HG02798 (cell line): Measurements from ENCODE around the gene YKT6.

Experiments used
- ATAC-seq: cut with Tn5 transposase; IDR thresholded peaks from one replicate; pipeline ENCODE4 v1.9.1; 2021; ENCODE audit warnings: mild to moderate bottlenecking; ENCODE audit not compliant: unreplicated experiment, poor library complexity

Gene YKT6

DNA sequence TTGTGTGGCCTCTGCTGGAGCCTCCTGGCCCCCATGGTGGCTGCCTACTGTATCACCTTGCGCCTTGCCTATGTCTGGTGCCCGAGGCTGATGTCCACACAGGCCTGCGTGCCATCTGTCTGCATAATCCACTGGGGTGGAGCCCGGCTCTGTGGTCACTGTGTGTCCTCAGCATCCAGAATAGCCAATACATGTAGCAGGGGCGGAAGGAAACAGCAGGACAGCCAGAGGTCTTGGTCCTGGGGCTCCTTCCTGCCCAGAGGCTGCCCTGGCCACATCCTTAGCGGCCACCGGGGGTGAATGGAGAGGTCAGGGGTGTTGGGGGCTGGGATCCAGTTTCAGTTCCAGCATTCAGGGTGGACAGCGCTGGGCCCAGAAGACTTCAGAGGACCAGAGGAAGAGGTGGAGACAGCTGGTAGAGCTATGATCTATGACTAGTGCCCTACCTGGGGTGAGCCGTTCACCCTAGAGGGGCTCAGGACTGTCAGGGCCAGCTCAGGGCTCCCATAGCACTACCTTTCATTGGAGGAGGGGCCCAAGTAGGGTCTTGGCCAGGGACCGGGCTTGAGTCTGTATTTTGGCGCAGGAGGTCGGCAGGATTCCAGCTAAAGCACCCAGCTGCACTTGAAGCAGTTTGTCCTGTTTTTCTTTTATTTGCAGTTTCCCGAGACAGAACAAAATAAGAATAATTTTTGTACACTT, 15.9 kb downstream of the YKT6 start:
- no peak for ATAC-seq

DNA sequence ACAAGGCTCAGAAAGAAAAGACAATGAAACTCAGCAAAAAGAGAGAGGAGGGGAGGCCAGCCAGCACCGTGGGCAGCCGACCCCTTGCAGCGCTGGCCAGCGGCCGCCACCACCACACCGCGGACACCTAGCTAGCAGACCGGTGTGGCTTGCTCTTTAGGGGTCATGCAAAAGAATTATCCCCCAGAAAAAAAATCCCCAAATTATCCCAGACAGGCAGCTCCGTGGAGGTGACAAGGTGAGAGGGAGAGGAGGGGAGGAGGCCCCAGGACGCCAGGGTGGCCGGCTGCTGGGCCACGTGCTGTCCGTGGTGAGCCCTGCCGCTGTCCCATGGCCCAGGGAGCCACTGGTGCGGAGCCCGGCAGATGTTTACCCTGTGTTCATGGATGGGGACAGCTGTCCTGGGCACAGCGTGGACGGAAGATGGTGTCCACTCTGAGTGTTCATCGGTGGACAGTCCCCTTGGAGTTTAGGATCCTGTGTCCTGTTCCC, 16.5 kb downstream of the YKT6 start:
- no peak for ATAC-seq

DNA sequence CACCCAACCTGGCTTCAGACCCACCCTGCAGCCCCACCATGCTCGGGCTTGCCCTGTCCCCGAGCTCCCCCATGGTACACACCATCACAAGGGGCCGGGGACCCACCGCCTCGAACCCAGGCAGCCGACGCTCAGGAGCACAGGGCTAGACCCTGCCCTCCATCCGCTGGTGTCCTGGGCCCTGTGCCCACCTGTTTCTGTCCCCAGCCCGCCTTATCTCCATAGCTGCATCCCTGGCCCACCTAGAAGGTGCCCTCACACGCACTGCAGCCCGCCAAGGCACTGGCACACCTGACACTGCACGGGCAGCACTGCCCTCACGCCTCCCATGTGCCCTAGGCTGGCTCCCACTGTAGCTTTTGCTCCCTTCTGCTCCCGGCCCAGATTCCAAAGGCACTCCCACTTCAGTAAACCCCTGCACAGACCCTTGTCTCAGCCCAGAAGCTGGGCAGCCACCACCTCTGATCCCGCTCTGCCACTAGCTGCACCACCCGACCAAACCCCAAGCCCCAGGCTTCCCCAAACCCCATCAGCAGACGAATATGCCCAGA, 17.1 kb downstream of the YKT6 start:
- ATAC-seq, result no peak

DNA sequence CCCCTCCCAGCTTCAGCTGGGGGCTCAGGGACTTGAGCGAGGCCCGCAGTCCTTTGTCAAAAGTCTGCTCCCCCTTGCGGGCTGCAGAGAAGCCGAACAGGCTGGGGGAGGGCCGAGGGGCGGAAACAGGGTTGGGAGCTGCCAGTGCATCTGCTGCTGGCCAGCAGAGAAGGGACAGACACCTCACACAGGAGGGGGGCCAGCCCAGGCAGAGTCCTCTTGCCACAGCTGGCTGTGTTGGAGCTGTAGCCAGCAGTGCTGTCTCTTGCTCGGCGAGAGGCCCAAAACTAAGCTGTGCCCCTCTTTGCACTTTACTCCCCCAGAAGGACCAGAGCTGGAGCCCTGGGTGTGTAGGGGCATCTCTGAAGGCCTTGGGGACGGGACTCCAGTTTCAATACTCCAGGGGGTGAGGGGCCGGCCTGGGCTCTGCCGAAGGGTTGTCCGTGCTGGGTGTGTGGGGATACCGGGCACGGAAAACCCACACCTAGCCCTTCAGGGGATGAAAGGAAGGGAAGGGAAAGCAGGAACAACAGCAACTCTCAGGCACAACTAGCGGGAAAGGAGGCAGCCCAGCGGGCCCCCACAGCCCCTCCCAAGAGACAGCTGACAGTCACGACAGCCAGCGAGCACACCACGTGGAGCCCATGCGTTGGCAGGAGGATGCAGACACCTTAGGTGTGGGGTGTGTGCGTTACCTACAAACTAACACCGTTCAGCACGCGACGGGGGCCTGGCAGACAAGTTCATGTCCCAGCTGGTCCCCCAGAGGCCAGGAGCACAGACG, 17.8 kb downstream of the YKT6 start:
- no peak for ATAC-seq

DNA sequence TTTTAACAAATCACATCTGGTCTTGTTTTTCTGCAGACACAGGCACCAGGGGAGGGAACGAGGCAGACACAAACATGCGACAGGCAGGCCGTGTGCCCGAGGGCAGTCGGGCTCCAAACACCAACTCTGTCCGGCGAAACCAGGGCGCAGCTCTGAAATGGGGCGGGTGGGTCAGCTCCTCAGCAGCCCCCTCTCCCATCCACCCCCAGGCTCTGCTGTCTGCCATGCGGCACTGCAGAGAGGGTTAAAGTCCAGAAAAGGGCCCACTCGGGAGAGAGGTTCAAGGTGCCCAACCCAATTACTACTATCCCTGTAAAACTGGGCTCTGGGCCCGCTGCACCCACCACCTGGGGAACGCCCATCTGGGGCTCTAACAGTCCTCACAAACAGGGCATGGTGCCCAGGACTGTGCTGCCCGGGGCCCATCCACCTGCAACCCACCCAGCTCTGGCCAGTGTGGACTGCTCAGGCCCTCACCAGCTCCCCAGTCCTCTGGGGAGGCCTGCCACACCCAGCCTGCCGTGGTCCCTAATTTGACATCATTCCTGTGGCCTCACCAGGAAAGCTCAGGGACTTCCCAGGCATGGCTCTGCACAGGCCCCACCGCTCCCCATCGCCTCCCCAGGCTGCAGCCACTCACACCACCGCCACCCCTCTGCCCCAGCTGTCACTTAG, 18.7 kb downstream of the YKT6 start:
- no peak for ATAC-seq

DNA sequence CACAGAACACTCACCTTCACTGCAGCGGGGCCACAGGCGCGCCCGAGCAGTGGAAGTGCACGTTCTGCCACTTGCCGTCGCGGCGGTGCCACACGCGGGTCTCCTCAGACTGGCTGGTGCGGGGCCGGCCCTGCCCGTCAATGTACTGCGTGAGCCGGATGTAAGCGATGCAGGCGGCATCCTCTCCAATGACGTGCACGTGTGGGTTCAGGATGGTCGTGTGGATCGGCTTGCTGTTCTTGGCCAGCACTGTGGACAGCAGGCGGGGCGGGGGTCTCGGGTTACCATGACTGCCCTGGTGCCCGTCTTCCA, 19.2 kb downstream of the YKT6 start:
- ATAC-seq, result no peak

DNA sequence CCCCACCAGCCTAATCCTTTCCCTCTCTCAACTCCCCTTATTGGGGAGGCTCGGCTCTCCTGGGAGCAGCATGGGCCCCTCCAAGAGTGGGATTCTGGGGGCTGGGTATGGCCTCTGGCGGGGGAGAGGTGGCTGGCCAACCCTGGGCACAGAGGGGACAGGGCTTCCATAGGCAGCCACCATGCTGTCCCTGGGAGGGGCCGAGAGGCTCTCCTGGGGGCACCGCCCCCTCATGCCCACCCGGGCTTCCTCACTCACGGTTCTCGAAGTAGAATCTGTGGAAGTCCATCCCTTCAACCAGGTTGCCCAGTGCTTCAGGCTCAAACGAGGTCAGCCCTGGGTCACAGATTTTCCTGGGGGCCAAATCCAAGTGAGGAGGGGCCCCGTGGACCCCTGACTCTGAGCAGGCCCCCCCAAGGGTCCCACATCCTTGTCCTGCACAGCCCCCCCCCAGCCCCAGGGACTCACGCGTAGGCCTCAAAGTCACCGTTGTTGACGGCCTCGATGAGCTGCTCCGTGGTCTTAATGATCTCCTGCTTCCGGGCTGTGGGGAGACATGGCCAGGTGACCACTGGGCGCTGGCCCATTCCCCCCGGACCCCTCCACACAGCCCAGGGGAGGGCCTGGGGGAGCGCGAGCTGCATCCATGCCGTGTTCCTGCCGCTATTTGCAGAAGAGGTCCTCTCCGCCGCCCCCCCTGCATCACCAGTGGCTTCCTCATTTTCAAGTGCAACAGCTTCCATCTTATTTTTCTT, 19.8 kb downstream of the YKT6 start:
- no peak for ATAC-seq

DNA sequence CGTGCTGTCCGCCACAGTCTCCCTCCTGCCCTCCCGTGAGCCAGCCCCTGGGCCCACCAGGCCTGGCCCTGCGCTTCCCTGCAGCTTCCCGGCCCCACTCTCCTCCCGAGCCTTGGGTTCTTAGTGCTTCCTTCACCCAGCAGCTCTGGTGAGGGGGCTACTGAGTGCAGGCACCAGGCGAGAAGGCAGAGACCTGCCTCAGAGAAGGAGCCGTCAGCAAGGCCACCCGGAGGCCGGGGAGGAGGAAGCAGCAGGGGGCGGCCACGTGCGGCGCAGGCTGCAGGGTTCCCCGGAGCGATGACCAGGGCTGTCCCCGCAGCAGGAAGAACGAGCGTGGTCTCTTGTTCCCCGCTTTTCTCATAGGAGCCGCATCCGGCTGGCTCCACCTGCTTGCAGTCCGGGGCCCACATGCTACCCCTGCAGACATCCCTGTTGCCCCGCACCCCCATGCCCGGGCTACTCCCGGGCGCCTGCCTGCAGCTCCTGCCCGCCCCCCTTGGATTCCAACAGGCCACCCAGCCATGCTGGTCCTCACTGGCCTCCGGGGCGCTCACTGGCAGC, 20.5 kb downstream of the YKT6 start:
- ATAC-seq, result no peak

DNA sequence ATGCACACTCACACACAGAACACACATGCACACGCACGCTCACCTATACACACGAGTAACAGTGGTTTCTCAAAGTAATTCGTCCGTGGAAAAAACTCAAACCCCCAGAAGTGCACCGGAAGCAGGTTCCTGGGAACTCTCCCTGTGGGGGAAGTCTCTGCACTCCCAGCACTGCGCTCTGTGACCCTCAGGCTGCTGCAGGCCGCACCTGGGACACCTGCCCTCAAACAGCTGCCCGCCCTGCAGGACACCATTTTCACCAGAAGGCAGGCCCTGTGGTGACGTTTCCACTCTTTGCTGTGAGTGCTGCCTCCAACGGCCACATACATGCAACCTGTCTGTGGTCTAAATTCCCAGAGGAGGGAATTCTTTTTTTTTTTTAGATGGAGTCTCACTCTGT, 21.3 kb downstream of the YKT6 start:
- no peak for ATAC-seq

DNA sequence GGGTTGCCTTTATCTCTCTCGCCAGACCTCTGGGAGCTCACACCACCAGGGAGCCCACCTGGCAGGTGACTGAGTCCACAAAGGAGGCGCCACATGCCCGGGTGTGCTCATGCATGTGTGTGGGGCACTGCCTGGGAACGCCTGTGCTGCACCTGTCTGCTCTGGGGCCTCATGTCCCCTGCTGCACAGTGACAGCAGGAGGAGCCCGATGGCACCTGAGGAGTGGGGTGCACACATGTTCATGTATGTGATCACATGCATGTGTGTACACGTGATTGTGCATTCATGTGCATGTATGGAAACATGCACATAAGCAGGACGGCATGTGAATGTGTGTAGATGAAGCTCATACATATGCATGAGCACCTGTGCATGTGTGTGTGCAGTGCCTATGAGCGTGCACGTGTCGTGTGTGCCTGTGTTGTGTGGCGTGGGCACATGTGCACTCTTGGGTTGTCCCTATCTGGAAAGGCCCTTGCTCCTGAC, 22.0 kb downstream of the YKT6 start:
- no peak for ATAC-seq

DNA sequence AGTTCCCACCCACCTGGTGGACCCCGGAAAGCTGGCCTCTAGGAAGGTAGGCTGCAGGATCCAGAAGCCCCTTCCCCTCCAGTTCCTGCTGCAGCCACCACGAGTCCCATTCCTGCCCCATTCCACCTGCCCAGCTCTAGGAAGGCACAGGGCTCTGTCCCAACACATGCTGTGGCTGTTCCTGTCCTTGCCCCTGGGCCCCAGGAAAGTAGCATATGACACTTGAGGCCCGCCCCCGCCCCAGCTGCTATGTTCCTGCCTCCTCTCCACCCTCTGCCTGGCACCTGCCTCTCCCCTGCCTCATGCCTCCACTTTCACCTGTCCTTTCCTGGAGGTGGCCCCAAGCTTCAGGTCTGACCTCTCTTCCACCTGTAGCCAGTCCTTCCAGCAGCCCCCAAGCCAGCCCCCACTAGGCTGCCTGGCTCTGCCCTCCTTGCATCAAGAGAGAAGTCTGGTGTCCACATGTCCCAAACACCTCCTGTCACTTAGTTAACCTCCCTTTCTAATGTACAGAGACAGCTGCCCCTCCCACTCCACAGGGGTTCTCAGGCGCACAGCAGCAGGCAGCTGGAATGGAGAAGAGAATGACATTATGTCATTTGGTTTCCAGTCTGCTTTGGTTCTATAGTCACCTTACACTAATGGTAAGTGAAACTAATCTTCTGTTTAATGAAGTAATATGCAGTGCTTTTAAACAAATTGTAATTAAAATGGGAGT, 22.7 kb downstream of the YKT6 start:
- ATAC-seq, result no peak

DNA sequence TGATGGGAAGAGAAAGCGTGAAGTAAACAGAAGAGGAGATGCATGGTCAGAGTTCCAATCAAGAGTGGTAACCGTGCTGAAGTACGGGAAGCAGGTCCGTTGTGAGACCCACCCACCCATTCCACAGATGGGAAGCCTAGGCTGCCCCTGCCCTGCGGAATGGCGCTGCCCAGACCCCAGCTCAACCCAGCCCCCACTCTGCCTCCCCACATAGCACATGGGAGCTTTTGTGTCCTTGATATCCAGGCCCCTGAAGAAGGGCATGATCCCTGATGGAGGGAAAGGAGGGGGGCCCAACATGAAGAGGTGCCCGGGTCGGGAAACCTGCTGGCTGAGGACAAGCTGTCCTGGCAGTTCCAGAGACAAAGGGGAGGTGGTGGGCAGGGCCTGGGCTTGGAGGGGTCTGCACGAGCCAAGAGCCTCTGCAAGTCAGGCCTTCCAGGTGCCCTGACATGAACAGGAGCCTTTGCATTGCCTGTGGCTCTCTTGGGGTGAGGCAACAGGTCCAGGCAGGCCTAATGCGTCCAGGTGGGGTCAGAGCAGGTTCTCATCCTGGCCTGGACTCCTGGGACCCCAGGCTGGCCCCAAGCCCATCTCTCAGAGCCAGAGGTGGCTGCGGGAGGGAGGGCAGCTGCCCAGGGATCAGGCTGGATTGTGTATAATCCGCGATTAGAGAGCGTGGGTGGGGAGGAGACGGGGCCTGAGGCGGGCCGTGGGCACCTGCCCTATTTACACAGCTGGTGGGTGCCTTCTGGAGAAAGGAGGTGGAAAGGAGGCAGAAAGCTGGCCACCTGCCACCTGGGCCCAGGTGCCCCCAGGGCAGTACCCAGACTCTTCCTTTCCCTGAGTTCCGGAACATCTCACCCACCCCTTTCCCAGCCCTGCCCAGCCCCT, 23.5 kb downstream of the YKT6 start:
- no peak for ATAC-seq

DNA sequence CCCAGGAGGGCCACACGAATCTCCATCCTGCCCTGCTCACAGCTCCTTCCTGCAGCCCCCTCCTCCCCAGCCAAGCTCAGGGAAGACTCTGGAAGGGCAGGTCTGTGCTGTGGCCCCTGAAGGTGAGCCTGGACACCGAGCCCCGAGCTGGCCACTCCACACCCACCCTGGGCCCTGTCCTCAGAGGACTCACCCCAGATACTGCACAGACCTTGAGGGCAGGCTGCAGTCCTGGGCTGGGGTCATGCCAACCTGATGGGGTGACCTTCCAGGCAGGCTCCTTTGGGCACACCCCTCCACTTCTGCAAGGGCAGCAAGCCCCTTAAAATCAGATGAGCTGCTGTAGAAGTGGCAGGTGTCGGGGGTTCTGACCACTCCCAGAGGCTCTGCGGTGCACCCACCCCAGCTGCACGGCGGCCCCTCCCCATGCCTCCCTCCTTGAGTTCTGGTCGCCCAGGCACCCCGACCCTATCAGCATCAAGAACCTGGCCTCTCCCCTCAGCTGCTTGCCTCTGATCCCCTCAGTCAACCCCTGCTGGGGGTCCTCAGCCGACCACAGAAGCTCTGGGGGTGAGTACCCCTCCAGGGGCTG, 24.3 kb downstream of the YKT6 start:
- no peak for ATAC-seq

DNA sequence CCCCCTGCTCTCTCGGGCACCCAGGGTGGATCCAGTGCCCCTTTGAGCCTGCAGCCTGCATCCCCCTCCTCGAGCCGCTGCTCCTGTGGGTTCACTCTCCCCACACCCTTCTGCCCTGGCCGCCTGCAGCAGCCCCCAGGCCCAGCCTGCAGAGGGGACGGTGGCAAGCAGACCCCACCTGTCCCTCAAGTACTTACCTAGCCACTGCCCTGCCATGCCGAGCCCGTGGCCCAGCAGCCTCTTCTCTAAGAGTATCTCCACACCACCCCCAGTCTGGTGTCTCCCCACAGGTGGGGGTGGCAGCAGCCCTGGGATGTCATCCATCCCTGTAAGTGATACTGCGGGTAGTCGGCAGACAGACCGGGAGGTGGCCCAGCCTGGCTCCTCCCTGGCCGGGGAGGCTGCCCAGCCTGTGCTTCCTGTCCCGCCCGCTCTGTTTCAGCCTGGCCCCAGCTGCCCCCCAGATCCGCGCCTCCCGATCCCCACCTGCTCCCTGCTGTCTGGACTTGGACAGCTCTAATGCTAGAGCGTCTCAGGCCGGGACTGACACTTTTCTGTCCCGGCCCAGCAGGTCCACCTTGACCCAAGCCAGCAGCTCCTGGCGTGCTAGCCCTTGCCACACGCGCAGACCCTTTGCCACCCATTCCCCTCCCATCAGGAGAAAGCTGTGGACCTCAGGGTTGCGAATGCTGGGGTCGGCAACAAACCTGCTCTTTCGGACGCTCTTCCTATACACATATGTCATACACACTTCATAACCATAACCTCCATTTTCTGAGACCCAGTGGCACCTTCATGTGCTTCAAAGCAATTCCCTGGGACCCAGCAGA, 25.0 kb downstream of the YKT6 start:
- no peak for ATAC-seq

DNA sequence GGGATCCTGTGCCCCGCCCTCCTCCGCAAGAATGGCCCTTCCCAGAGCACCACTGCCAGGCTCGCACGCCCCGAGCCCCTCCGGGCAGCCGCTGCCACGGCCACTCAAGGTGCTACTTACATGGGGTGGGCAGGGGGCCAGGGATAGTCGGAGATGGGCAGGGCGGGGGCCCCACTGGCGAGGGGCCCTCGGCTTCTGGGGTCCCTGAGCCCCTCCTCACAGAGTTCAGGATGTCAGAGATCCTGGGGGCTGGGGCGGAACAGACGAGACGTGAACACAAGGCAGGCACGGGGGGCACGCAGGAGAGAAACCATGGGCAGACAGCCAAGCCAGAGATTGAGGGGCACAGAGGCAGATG, 25.6 kb downstream of the YKT6 start:
- no peak for ATAC-seq

DNA sequence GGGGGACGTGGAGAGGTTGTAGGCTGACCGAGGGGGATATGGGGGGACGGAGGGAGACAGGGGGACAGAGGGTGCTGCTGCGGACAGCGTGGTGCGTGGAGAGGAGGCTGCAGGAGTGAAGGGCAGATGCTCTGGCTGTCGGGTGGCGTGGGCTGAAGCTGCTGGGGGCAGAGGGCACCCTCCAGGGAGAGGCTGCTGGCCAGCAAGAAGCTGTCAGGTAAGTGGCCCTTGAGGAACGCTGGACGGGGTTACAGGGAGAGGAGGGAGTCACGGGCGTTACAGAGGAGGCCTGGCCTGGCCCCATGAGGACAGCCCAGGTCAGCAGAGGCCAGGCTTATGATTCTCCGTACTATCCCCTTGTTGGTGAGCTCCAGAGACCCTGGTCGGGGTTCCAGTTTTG, 27.1 kb downstream of the YKT6 start:
- ATAC-seq, result no peak
